ENCODE measurements around the gene LAMP1.

Gene LAMP1

DNA sequence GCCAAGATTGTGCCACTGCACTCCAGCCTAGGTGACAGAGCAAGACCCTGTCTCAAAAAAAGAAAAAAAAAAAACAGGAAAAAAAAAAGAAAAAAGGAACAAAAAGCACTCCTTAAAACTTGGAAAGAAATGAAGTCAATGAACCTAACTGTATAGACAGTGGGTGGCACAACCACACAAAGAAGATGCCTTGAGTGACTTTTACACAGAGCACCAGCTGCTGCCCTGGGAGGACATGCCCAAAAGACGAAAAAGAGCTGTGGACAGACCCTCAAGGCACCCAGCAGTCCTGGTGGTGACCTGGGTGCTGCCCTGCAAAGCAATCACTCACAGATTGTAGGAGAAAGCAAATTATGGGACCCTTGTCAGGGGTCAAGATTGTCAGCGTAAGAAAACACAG is 5.9 kb upstream of the LAMP1 start:
- Histone ChIP-seq H4K5ac (ENCODE audit: low read length) (no peak overlapping the region), H2BK120ac (ENCODE audit: low read depth, low read length) (no peak overlapping the region), H3K4me2 (ENCODE audit: low read length) (no peak overlapping the region), H2BK5ac (ENCODE audit: low read length) (no peak overlapping the region), H3K27me3 (ENCODE audit: insufficient read depth, low read length, poor library complexity) (no peaks in the 10 kb centered on the region), H3K4ac (ENCODE audit: low read depth, low read length) (no peak overlapping the region), H3K79me2 (ENCODE audit: control insufficient read depth, insufficient read depth, low read length) (no peaks in the 10 kb centered on the region), H3K36me3 (ENCODE audit: control insufficient read depth, insufficient read depth, low read length) (no peaks in the 10 kb centered on the region), H3K56ac (ENCODE audit: low read length) (no peak overlapping the region), H3K27ac (ENCODE audit: low read depth, low read length) (no peak overlapping the region), H2AK5ac (ENCODE audit: low read length) (no peak overlapping the region), H3K4me3 (ENCODE audit: low read length) (no peak overlapping the region), H3K23ac (ENCODE audit: low read length) (no peak overlapping the region), H4K8ac (ENCODE audit: low read depth, low read length) (no peak overlapping the region), H3K4me1 (ENCODE audit: control insufficient read depth, low read depth, low read length) (no peaks in the 10 kb centered on the region), H3K79me1 (ENCODE audit: low read length) (no peaks in the 10 kb centered on the region), H3K9ac (ENCODE audit: low read length) (no peak overlapping the region), H3K18ac (ENCODE audit: low read length) (no peak overlapping the region), H2BK15ac (replicated peaks; ENCODE audit: low read depth) (no peak overlapping the region)
- no CpG with 5 or more reads among the region's 2 CpGs for WGBS (ENCODE audit: extremely low coverage, insufficient coverage, low lambda C conversion rate)
- DNase-seq: no peak

GRCh38 chr13:113292021-113292862 is 4.8 kb upstream of the LAMP1 start:
- Histone ChIP-seq H3K4me3 (ENCODE audit: low read length) (no peak overlapping the region), H2BK120ac (ENCODE audit: low read depth, low read length) (peak overlapping the region; percentile 31), H2BK15ac (replicated peaks; ENCODE audit: low read depth) (no peak overlapping the region), H3K79me1 (ENCODE audit: low read length) (no peaks in the 10 kb centered on the region), H3K4me1 (ENCODE audit: control insufficient read depth, low read depth, low read length) (no peaks in the 10 kb centered on the region), H4K8ac (ENCODE audit: low read depth, low read length) (peak overlapping the region; percentile 65), H3K36me3 (ENCODE audit: control insufficient read depth, insufficient read depth, low read length) (no peaks in the 10 kb centered on the region), H3K23ac (ENCODE audit: low read length) (no peak overlapping the region), H3K9ac (ENCODE audit: low read length) (peak overlapping the region; percentile 6), H3K27ac (ENCODE audit: low read depth, low read length) (no peak overlapping the region), H3K18ac (ENCODE audit: low read length) (no peak overlapping the region), H3K4ac (ENCODE audit: low read depth, low read length) (no peak overlapping the region), H3K56ac (ENCODE audit: low read length) (no peak overlapping the region), H2AK5ac (ENCODE audit: low read length) (no peak overlapping the region), H3K79me2 (ENCODE audit: control insufficient read depth, insufficient read depth, low read length) (no peaks in the 10 kb centered on the region), H2BK5ac (ENCODE audit: low read length) (no peak overlapping the region), H4K5ac (ENCODE audit: low read length) (no peak overlapping the region), H3K27me3 (ENCODE audit: insufficient read depth, low read length, poor library complexity) (no peaks in the 10 kb centered on the region), H3K4me2 (ENCODE audit: low read length) (no peak overlapping the region)
- no peak for DNase-seq
- no CpG with 5 or more reads among the region's 22 CpGs for WGBS (ENCODE audit: extremely low coverage, insufficient coverage, low lambda C conversion rate)

DNA sequence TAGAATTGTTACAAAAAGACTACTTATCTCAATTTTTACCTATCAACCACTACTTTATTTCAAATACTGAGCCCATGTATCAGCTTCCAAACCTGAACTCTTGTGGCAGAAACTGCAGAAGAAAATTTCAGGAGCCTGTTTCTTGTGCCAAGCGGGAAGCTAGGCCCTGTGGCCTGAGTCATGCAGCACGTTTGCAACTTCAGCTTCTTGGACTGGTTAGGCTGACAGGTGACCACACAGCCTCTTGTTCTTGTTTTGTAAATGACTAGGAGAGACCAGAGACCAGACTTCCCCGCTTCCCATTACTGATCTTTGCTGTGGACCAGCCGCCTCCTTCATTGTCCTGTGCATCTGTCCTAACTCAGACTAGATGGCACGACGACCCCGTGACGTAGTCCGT is 3.4 kb upstream of the LAMP1 start:
- Histone ChIP-seq H3K27ac (ENCODE audit: low read depth, low read length) (no peak overlapping the region), H2AK5ac (ENCODE audit: low read length) (no peak overlapping the region), H3K4me1 (ENCODE audit: control insufficient read depth, low read depth, low read length) (no peaks in the 10 kb centered on the region), H3K4ac (ENCODE audit: low read depth, low read length) (no peak overlapping the region), H3K18ac (ENCODE audit: low read length) (no peak overlapping the region), H4K8ac (ENCODE audit: low read depth, low read length) (no peak overlapping the region), H2BK120ac (ENCODE audit: low read depth, low read length) (no peak overlapping the region), H3K4me3 (ENCODE audit: low read length) (no peak overlapping the region), H3K36me3 (ENCODE audit: control insufficient read depth, insufficient read depth, low read length) (no peaks in the 10 kb centered on the region), H3K4me2 (ENCODE audit: low read length) (no peak overlapping the region), H3K23ac (ENCODE audit: low read length) (no peak overlapping the region), H4K5ac (ENCODE audit: low read length) (no peak overlapping the region), H2BK5ac (ENCODE audit: low read length) (no peak overlapping the region), H2BK15ac (replicated peaks; ENCODE audit: low read depth) (no peak overlapping the region), H3K79me2 (ENCODE audit: control insufficient read depth, insufficient read depth, low read length) (peaks cover 13% of the 10 kb centered on the region), H3K9ac (ENCODE audit: low read length) (no peak overlapping the region), H3K56ac (ENCODE audit: low read length) (no peak overlapping the region), H3K79me1 (ENCODE audit: low read length) (peaks cover 8% of the 10 kb centered on the region), H3K27me3 (ENCODE audit: insufficient read depth, low read length, poor library complexity) (no peaks in the 10 kb centered on the region)
- WGBS (ENCODE audit: extremely low coverage, insufficient coverage, low lambda C conversion rate): no CpG with 5 or more reads among the region's 9 CpGs
- DNase-seq: no peak

GRCh38 chr13:113295776-113296175 is 1.3 kb upstream of the LAMP1 start:
- H3K27me3 ChIP-seq (ENCODE audit: insufficient read depth, low read length, poor library complexity): no peaks in the 10 kb centered on the region
- H2BK5ac ChIP-seq (ENCODE audit: low read length): no peak overlapping the region
- no peak overlapping the region for H3K4me3 ChIP-seq (ENCODE audit: low read length)
- no peak overlapping the region for H4K8ac ChIP-seq (ENCODE audit: low read depth, low read length)
- no peak overlapping the region for H3K27ac ChIP-seq (ENCODE audit: low read depth, low read length)
- H4K5ac ChIP-seq (ENCODE audit: low read length): peak overlapping the region; percentile 10
- H3K4me1 ChIP-seq (ENCODE audit: control insufficient read depth, low read depth, low read length): no peaks in the 10 kb centered on the region
- H3K79me1 ChIP-seq (ENCODE audit: low read length): peaks cover 8% of the 10 kb centered on the region
- no peak overlapping the region for H2AK5ac ChIP-seq (ENCODE audit: low read length)
- H3K9ac ChIP-seq (ENCODE audit: low read length): no peak overlapping the region
- no peaks in the 10 kb centered on the region for H3K36me3 ChIP-seq (ENCODE audit: control insufficient read depth, insufficient read depth, low read length)
- no peak for DNase-seq
- no peak overlapping the region for H3K4me2 ChIP-seq (ENCODE audit: low read length)
- H3K79me2 ChIP-seq (ENCODE audit: control insufficient read depth, insufficient read depth, low read length): peaks cover 24% of the 10 kb centered on the region
- H2BK15ac ChIP-seq (replicated peaks; ENCODE audit: low read depth): no peak overlapping the region
- no peak overlapping the region for H2BK120ac ChIP-seq (ENCODE audit: low read depth, low read length)
- H3K56ac ChIP-seq (ENCODE audit: low read length): no peak overlapping the region
- no CpG with 5 or more reads among the region's 6 CpGs for WGBS (ENCODE audit: extremely low coverage, insufficient coverage, low lambda C conversion rate)
- H3K18ac ChIP-seq (ENCODE audit: low read length): no peak overlapping the region
- no peak overlapping the region for H3K4ac ChIP-seq (ENCODE audit: low read depth, low read length)
- H3K23ac ChIP-seq (ENCODE audit: low read length): no peak overlapping the region

- peak overlapping the region; percentile 7 for H3K18ac ChIP-seq (ENCODE audit: low read length)
- no CpG with 5 or more reads among the region's 58 CpGs for WGBS (ENCODE audit: extremely low coverage, insufficient coverage, low lambda C conversion rate)
- H3K4ac ChIP-seq (ENCODE audit: low read depth, low read length): peak overlapping the region; percentile 79
- H3K79me1 ChIP-seq (ENCODE audit: low read length): peaks cover 10% of the 10 kb centered on the region
- no peak overlapping the region for H4K8ac ChIP-seq (ENCODE audit: low read depth, low read length)
- no peak overlapping the region for H2BK5ac ChIP-seq (ENCODE audit: low read length)
- no peaks in the 10 kb centered on the region for H3K36me3 ChIP-seq (ENCODE audit: control insufficient read depth, insufficient read depth, low read length)
- H3K9ac ChIP-seq (ENCODE audit: low read length): peak overlapping the region; percentile 83
- H3K4me2 ChIP-seq (ENCODE audit: low read length): peak overlapping the region; percentile 97
- H3K23ac ChIP-seq (ENCODE audit: low read length): no peak overlapping the region
- H3K4me1 ChIP-seq (ENCODE audit: control insufficient read depth, low read depth, low read length): no peaks in the 10 kb centered on the region
- no peak overlapping the region for H2BK15ac ChIP-seq (replicated peaks; ENCODE audit: low read depth)
- DNase-seq: peak; percentile 39
- peaks cover 28% of the 10 kb centered on the region for H3K79me2 ChIP-seq (ENCODE audit: control insufficient read depth, insufficient read depth, low read length)
- no peak overlapping the region for H4K5ac ChIP-seq (ENCODE audit: low read length)
- H2BK120ac ChIP-seq (ENCODE audit: low read depth, low read length): no peak overlapping the region
- H3K4me3 ChIP-seq (ENCODE audit: low read length): peak overlapping the region; percentile 76
- H3K27me3 ChIP-seq (ENCODE audit: insufficient read depth, low read length, poor library complexity): no peaks in the 10 kb centered on the region
- H3K56ac ChIP-seq (ENCODE audit: low read length): peak overlapping the region; percentile 93
- no peak overlapping the region for H3K27ac ChIP-seq (ENCODE audit: low read depth, low read length)
- H2AK5ac ChIP-seq (ENCODE audit: low read length): no peak overlapping the region
Measured at GRCh38 chr13:113297370-113298042, 467 bp downstream of the LAMP1 start.
